HepG2 (cell line): Measurements from ENCODE around the gene SGPP1. TPM values are rescaled to one million over a fixed set of nuclear protein-coding genes. Genes with fewer than 3 reads are reported as not detected.

ENCODE experiments used
- DR1 ChIP-seq: sonication (generic); formaldehyde crosslinking; IDR thresholded peaks from 2 replicates; pipeline ENCODE4 v1.8.0; 2021; ENCODE audit warnings: mild to moderate bottlenecking, missing genetic modification reagents, inconsistent platforms
- EED ChIP-seq: sonication (generic); formaldehyde crosslinking; IDR thresholded peaks from 2 replicates; pipeline ENCODE4 v1.5.0; 2020; ENCODE audit warnings: mild to moderate bottlenecking, missing genetic modification reagents
- HDAC2 ChIP-seq: sonication (generic); formaldehyde crosslinking; IDR thresholded peaks from 2 replicates; pipeline ENCODE4 v1.4.0; 2020; ENCODE audit warnings: missing genetic modification reagents
- HOXA3 ChIP-seq: sonication (generic); formaldehyde crosslinking; IDR thresholded peaks from 2 replicates; pipeline ENCODE4 v1.5.0; 2020; ENCODE audit warnings: missing genetic modification reagents
- KDM6A ChIP-seq: IDR thresholded peaks from 2 replicates; pipeline ENCODE4 v1.6.1; 2016; ENCODE audit warnings: low read depth
- MTF1 ChIP-seq: sonication (generic); formaldehyde crosslinking; IDR thresholded peaks from 2 replicates; pipeline ENCODE4 v1.5.0; 2020; ENCODE audit warnings: missing genetic modification reagents
- MXI1 ChIP-seq: IDR thresholded peaks from 3 replicates; pipeline ENCODE4 v1.6.1; 2012; ENCODE audit warnings: low read depth, low read length, inconsistent platforms, borderline replicate concordance
- REXO4 ChIP-seq: sonication (generic); formaldehyde crosslinking; IDR thresholded peaks from 2 replicates; pipeline ENCODE4 v1.8.0; 2022; ENCODE audit warnings: missing genetic modification reagents, mild to moderate bottlenecking, borderline replicate concordance
- SAP130 ChIP-seq: IDR thresholded peaks from 2 replicates; pipeline ENCODE4 v1.6.1; 2016; ENCODE audit warnings: low read depth
- TBX2 ChIP-seq: sonication (generic); formaldehyde crosslinking; IDR thresholded peaks from 2 replicates; pipeline ENCODE4 v1.5.0; 2020; ENCODE audit warnings: missing genetic modification reagents, mild to moderate bottlenecking, borderline replicate concordance
- ZNF30 ChIP-seq: sonication (generic); formaldehyde crosslinking; IDR thresholded peaks from 2 replicates; pipeline ENCODE4 v1.5.0; 2020; ENCODE audit warnings: mild to moderate bottlenecking, missing genetic modification reagents
- ZNF441 ChIP-seq: sonication (generic); formaldehyde crosslinking; IDR thresholded peaks from 2 replicates; pipeline ENCODE4 v1.7.0; 2021; ENCODE audit warnings: missing genetic modification reagents, borderline replicate concordance
- ZNF644 ChIP-seq: IDR thresholded peaks from 2 replicates; pipeline ENCODE4 v1.6.1; 2016; ENCODE audit warnings: low read depth
- ZNF713 ChIP-seq: sonication (generic); formaldehyde crosslinking; IDR thresholded peaks from 2 replicates; pipeline ENCODE4 v1.4.0; 2020; ENCODE audit warnings: mild to moderate bottlenecking, missing genetic modification reagents
- ZNF775 ChIP-seq: sonication (generic); formaldehyde crosslinking; IDR thresholded peaks from 2 replicates; pipeline ENCODE4 v1.4.0; 2020; ENCODE audit warnings: missing genetic modification reagents, mild to moderate bottlenecking, moderate library complexity, borderline replicate concordance
- ZSCAN9 ChIP-seq: IDR thresholded peaks from 2 replicates; pipeline ENCODE4 v1.6.1; 2016; ENCODE audit warnings: borderline replicate concordance
- polyA plus RNA-seq, 8 experiments: library from polyadenylated mRNA; depleted of rRNA in 3 of 8; stranded (reverse) in 7 of 8; unstranded in 1 of 8; fragments of >200 nt; fragmentation: Illumina TruSeq in 4 of 8; extraction: Trizol in 4 of 8; gene quantifications; 2 replicates each; pipeline versions ENCODE4 v1.2.1 to v1.2.3, GENCODE V29; 2011 to 2016; ENCODE audit warnings: low read depth in 4 of 8, missing spikeins in 1 of 8, mixed read lengths in 1 of 8; ENCODE audit not compliant: insufficient read depth in 1 of 8
- total RNA-seq, 5 experiments: library from RNA; depleted of rRNA; stranded (reverse); fragments of >200 nt; fragmentation: Illumina TruSeq; extraction: Trizol; gene quantifications; 2 replicates each; pipeline ENCODE4 v1.2.3, GENCODE V29; 2016; ENCODE audit warnings: low read depth in 1 of 5
- TF ChIP-seq, protein P1 (sequence below): sonication (generic); formaldehyde crosslinking; IDR thresholded peaks from 2 replicates; pipeline ENCODE4 v1.5.0; 2020; ENCODE audit warnings: mild to moderate bottlenecking, missing genetic modification reagents
- TF ChIP-seq, protein P2 (sequence below): sonication (generic); formaldehyde crosslinking; IDR thresholded peaks from 2 replicates; pipeline ENCODE4 v1.4.0; 2020; ENCODE audit warnings: missing genetic modification reagents
- TF ChIP-seq, protein P3 (sequence below): sonication (generic); formaldehyde crosslinking; IDR thresholded peaks from 2 replicates; pipeline ENCODE4 v1.8.1; 2023; ENCODE audit warnings: missing genetic modification reagents, inconsistent platforms, borderline replicate concordance
- TF ChIP-seq, protein P4 (sequence below), 2 experiments: sonication (generic) in 1 of 2; formaldehyde crosslinking in 1 of 2; IDR thresholded peaks; 2 replicates each; pipeline versions ENCODE4 v1.4.0 to v1.6.1; 2016 to 2020; ENCODE audit warnings: borderline replicate concordance in 1 of 2, low read depth in 1 of 2, mild to moderate bottlenecking in 1 of 2, missing genetic modification reagents in 1 of 2
- TF ChIP-seq, protein P5 (sequence below): sonication (generic); formaldehyde crosslinking; IDR thresholded peaks from 2 replicates; pipeline ENCODE4 v1.8.1; 2023; ENCODE audit warnings: missing genetic modification reagents, mild to moderate bottlenecking, borderline replicate concordance

Gene SGPP1
- total and polyA plus RNA-seq, 2 of the 13 experiments (the other 11 are each of a cell fraction or from before 2014, with no cell fraction given): 6.4 to 6.8 TPM

DNA sequence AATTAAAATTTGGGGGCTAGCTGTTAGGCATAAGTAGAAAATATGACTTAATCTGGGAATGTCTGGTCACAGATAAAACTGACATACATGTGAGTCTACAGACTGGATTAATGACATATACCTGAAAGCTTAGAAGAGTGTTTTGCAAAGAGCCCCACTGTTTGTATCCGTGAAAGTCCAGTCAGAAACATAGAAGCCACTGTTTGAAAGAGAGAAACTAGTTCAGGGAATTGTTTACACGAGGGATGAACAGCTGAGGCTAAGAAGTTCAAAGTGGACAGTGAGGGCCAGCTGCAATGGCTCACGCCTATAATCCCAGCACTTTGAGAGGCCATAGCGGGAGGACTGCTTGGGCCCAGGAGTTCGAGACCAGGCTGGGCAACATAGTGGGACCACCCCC lies 36.2 kb upstream of the SGPP1 start (continued):
- peak; percentile 35; the same call in 1 of the 2 replicates for TF ChIP-seq HDAC2 (CRISPR knock-in tag)
- TF ChIP-seq MTF1 (CRISPR knock-in tag): no peak
- no peak for TF ChIP-seq ZNF30 (CRISPR knock-in tag)
- TF ChIP-seq, protein P1, sequence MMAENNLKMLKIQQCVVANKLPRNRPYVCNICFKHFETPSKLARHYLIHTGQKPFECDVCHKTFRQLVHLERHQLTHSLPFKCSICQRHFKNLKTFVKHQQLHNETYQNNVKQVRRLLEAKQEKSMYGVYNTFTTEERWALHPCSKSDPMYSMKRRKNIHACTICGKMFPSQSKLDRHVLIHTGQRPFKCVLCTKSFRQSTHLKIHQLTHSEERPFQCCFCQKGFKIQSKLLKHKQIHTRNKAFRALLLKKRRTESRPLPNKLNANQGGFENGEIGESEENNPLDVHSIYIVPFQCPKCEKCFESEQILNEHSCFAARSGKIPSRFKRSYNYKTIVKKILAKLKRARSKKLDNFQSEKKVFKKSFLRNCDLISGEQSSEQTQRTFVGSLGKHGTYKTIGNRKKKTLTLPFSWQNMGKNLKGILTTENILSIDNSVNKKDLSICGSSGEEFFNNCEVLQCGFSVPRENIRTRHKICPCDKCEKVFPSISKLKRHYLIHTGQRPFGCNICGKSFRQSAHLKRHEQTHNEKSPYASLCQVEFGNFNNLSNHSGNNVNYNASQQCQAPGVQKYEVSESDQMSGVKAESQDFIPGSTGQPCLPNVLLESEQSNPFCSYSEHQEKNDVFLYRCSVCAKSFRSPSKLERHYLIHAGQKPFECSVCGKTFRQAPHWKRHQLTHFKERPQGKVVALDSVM (CRISPR knock-in tag): peak; percentile 36; the same call in 1 of the 2 replicates
- TF ChIP-seq, protein P2, sequence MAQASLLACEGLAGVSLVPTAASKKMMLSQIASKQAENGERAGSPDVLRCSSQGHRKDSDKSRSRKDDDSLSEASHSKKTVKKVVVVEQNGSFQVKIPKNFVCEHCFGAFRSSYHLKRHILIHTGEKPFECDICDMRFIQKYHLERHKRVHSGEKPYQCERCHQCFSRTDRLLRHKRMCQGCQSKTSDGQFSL: no peak
- TF ChIP-seq REXO4: no peak
- peak; percentile 79 for TF ChIP-seq SAP130 (CRISPR knock-in tag)
- TF ChIP-seq, protein P3, sequence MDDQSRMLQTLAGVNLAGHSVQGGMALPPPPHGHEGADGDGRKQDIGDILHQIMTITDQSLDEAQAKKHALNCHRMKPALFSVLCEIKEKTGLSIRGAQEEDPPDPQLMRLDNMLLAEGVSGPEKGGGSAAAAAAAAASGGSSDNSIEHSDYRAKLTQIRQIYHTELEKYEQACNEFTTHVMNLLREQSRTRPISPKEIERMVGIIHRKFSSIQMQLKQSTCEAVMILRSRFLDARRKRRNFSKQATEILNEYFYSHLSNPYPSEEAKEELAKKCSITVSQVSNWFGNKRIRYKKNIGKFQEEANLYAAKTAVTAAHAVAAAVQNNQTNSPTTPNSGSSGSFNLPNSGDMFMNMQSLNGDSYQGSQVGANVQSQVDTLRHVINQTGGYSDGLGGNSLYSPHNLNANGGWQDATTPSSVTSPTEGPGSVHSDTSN (CRISPR knock-in tag): no peak
- TF ChIP-seq ZNF775: no peak
- no peak for TF ChIP-seq EED (CRISPR knock-in tag)
- TF ChIP-seq TBX2 (CRISPR knock-in tag): peak; percentile 16; the same call in 1 of the 2 replicates
- TF ChIP-seq, protein P4, sequence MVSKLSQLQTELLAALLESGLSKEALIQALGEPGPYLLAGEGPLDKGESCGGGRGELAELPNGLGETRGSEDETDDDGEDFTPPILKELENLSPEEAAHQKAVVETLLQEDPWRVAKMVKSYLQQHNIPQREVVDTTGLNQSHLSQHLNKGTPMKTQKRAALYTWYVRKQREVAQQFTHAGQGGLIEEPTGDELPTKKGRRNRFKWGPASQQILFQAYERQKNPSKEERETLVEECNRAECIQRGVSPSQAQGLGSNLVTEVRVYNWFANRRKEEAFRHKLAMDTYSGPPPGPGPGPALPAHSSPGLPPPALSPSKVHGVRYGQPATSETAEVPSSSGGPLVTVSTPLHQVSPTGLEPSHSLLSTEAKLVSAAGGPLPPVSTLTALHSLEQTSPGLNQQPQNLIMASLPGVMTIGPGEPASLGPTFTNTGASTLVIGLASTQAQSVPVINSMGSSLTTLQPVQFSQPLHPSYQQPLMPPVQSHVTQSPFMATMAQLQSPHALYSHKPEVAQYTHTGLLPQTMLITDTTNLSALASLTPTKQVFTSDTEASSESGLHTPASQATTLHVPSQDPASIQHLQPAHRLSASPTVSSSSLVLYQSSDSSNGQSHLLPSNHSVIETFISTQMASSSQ (IDR thresholded peaks at IDR 0.05; ENCODE audit: low read depth): no peak
- TF ChIP-seq, protein P4 (CRISPR knock-in tag; IDR thresholded peaks at IDR 0.05; ENCODE audit: borderline replicate concordance): no peak
- no peak for TF ChIP-seq MXI1
- 0 out of 2 replicates have a peak, but pooled peaks have one; percentile 25 for TF ChIP-seq HOXA3 (CRISPR knock-in tag)
- peak; percentile 73; the same call in 1 of the 2 replicates for TF ChIP-seq ZNF644 (CRISPR knock-in tag)
- TF ChIP-seq ZNF441 (CRISPR knock-in tag): peak; percentile 24; the same call in 1 of the 2 replicates
- TF ChIP-seq, protein P5, sequence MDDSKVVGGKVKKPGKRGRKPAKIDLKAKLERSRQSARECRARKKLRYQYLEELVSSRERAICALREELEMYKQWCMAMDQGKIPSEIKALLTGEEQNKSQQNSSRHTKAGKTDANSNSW (CRISPR knock-in tag): no peak
- TF ChIP-seq DR1 (CRISPR knock-in tag): no peak
- no peak for TF ChIP-seq ZNF713 (CRISPR knock-in tag)
- TF ChIP-seq KDM6A (CRISPR knock-in tag): 0 out of 2 replicates have a peak, but pooled peaks have one; percentile 33
- peak; percentile 42; the same call in 1 of the 2 replicates for TF ChIP-seq ZSCAN9 (CRISPR knock-in tag)
